ENCODE data around the gene COL26A1. TPM values are rescaled to one million over a fixed set of nuclear protein-coding genes. Genes with fewer than 3 reads are reported as not detected.
"Not testable (repeated sequence)": the region's sequence is repeated elsewhere in the genome, so short reads cannot be mapped to it uniquely, and the experiment has no call there.

COL26A1 gene
- total RNA-seq, 2 donors from 2014 or later = 0.14 TPM; not detected in 1

DNA sequence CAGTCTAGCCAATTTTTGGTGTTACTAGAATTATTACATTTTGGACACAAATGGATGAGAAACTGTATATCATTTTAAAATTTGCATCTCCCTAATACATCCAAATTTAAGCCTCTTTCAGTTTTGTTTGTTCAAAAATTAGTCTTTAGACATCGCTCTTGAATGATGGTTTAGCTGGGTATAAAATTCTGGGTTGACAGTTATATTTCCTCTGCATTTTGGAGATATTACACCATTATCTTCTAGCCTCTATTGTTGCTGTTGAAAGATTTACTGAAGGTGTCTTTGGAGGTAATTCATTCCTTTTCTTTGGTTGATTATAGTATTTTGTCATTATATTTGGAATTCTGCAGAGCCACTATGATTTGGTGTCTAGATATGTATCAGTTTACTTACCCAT, 116.5 kb downstream of the COL26A1 start:
- Histone ChIP-seq H3K36me3 (no peaks in the 10 kb centered on the region), H3K27ac (no peak overlapping the region), H3K4me1 (ENCODE audit: control insufficient read depth in 1 of 2, low read depth in 2 of 2) (no peaks in the 10 kb centered on the region), H3K27me3 (replicated peaks; ENCODE audit: insufficient read depth) (no peaks in the 10 kb centered on the region), H3K9me3 (peaks cover 5% of the 10 kb centered on the region), H3K4me3 (no peak overlapping the region)
- ATAC-seq (ENCODE audit: insufficient number of reproducible peaks, low FRiP score, low read depth) (no peak), DNase-seq (ENCODE audit: low spot score) (no peak)
- no peak for TF ChIP-seq CTCF (IDR thresholded peaks at IDR 0.05)

DNA sequence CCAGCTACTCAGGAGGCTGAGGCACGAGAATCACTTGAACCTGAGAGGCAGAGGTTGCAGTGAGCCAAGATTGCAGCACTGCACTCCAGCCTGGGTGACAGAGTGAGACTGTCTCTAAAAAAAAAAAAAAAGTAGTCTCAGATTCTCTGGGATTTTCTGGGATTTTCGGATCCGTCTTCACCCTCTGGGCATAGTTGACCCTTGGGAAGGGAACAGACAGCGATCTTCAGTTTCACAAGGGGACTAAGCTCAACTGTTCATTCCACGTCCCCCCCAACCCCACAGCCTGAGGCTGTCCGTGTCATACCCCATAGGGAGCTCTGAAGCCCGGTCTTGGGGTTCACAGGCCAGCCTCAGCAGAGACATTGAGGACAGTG, 123.4 kb downstream of the COL26A1 start:
- H3K4me1 ChIP-seq (ENCODE audit: control insufficient read depth in 1 of 2, low read depth in 2 of 2); ATAC-seq (ENCODE audit: insufficient number of reproducible peaks, low FRiP score, low read depth); H3K36me3 ChIP-seq; H3K4me3 ChIP-seq; DNase-seq (ENCODE audit: low spot score); H3K9me3 ChIP-seq; H3K27ac ChIP-seq; H3K27me3 ChIP-seq (replicated peaks; ENCODE audit: insufficient read depth): not testable (repeated sequence)

DNA sequence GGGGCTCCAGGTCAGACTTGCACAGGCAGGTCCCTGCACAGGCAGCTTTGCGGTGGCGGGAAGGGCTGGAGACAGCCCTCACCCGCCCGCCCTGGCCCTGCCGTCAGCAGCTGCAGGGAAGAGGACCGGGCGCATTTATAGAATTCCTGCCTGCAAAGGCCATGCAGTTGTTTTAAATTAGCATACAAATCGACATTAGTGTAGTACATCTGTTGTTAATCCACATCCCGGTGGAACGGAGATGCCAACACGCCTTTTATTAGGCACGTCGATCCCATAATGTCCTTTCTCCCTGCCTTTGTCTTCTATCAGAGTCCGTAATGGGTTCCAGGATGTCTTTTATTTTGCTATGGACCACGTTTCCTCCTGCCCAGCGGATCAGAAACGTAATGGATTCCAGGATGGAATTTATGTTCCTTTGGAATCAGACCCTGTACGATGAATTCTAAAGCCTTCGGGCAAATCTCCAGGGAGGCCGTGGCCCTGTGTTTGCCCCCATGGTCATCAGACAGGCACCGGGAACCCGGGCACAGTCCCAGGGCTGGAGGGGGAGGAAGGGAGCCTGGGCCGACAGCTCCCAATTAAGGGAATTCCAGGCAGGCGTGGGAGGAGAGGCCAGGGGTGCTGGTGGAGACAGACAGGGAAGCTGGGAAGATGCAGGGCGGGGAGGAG, 123.9 kb downstream of the COL26A1 start:
- no peaks in the 10 kb centered on the region for H3K4me1 ChIP-seq (ENCODE audit: control insufficient read depth in 1 of 2, low read depth in 2 of 2)
- no peak overlapping the region for H3K27ac ChIP-seq
- no peaks in the 10 kb centered on the region for H3K27me3 ChIP-seq (replicated peaks; ENCODE audit: insufficient read depth)
- H3K36me3 ChIP-seq = no peaks in the 10 kb centered on the region
- no peaks in the 10 kb centered on the region for H3K9me3 ChIP-seq
- DNase-seq (ENCODE audit: low spot score) (no peak), ATAC-seq (ENCODE audit: insufficient number of reproducible peaks, low FRiP score, low read depth) (no peak)
- no peak overlapping the region for H3K4me3 ChIP-seq
- no peak for TF ChIP-seq CTCF (IDR thresholded peaks at IDR 0.05)

GRCh38 chr7:101487105-101487458, 124.4 kb downstream of the COL26A1 start:
- no peaks in the 10 kb centered on the region for H3K36me3 ChIP-seq
- no peak for DNase-seq (ENCODE audit: low spot score)
- H3K27ac ChIP-seq = no peak overlapping the region
- no peak for TF ChIP-seq CTCF (IDR thresholded peaks at IDR 0.05)
- no peaks in the 10 kb centered on the region for H3K9me3 ChIP-seq
- H3K4me1 ChIP-seq (ENCODE audit: control insufficient read depth in 1 of 2, low read depth in 2 of 2) = no peaks in the 10 kb centered on the region
- H3K27me3 ChIP-seq (replicated peaks; ENCODE audit: insufficient read depth) = no peaks in the 10 kb centered on the region
- ATAC-seq (ENCODE audit: insufficient number of reproducible peaks, low FRiP score, low read depth) = no peak
- no peak overlapping the region for H3K4me3 ChIP-seq

- no peak for DNase-seq (ENCODE audit: low spot score)
- no peaks in the 10 kb centered on the region for H3K36me3 ChIP-seq
- TF ChIP-seq CTCF (IDR thresholded peaks at IDR 0.05) = no peak
- H3K4me1 ChIP-seq (ENCODE audit: control insufficient read depth in 1 of 2, low read depth in 2 of 2) = no peaks in the 10 kb centered on the region
- no peaks in the 10 kb centered on the region for H3K27me3 ChIP-seq (replicated peaks; ENCODE audit: insufficient read depth)
- no peaks in the 10 kb centered on the region for H3K9me3 ChIP-seq
- H3K4me3 ChIP-seq = no peak overlapping the region
- no peak overlapping the region for H3K27ac ChIP-seq
- no peak for ATAC-seq (ENCODE audit: insufficient number of reproducible peaks, low FRiP score, low read depth)
Observed at GRCh38 chr7:101487753-101488152, 125.1 kb downstream of the COL26A1 start.
